Activated effector memory CD4-positive, alpha-beta T cell treated with Interleukin-2 at 50 U/mL for 16 hours (primary cell): Measurements from ENCODE around the gene CELA3B.
"Not testable (repeated sequence)": the region's sequence is repeated elsewhere in the genome, so short reads cannot be mapped to it uniquely, and the experiment has no call there.

Experiments used
- DNase-seq: peaks from one replicate; pipeline ENCODE4 v3.0.0-alpha.2; 2020

Gene CELA3B

GRCh38 chr1:22018583-22019559, 42.0 kb downstream of the CELA3B start:
- DNase-seq: peak; percentile 56

- no peak for DNase-seq
These were observed 44.2 kb downstream of the CELA3B start for GRCh38 chr1:22021061-22021460.

GRCh38 chr1:22024485-22025367, 47.9 kb downstream of the CELA3B start:
- peak; percentile 69 for DNase-seq

- peak; percentile 88 for DNase-seq
These were observed 48.7 kb downstream of the CELA3B start for GRCh38 chr1:22025368-22026155.

- DNase-seq: no peak
These were observed 50.1 kb downstream of the CELA3B start for GRCh38 chr1:22026924-22027289.

- no peak for DNase-seq
These were observed 53.2 kb downstream of the CELA3B start for GRCh38 chr1:22030057-22030456.

GRCh38 chr1:22030473-22030872, 53.7 kb downstream of the CELA3B start:
- no peak for DNase-seq

- DNase-seq: no peak
These were observed 54.6 kb downstream of the CELA3B start for GRCh38 chr1:22031214-22031962.

GRCh38 chr1:22034834-22035233, 58.0 kb downstream of the CELA3B start:
- DNase-seq: not testable (repeated sequence)

- no peak for DNase-seq
These were observed 60.7 kb downstream of the CELA3B start for GRCh38 chr1:22037520-22037919.

GRCh38 chr1:22038036-22038435, 61.2 kb downstream of the CELA3B start:
- DNase-seq: no peak
